ENCODE measurements around the gene RUFY3. TPM values are rescaled to one million over a fixed set of nuclear protein-coding genes. Genes with fewer than 3 reads are reported as not detected.
A peak's percentile ranks its signal among the peaks of the same experiment; 100 is the strongest.
"Not testable (repeated sequence)": the region's sequence is repeated elsewhere in the genome, so short reads cannot be mapped to it uniquely, and the experiment has no call there.

The RUFY3 gene
- total and polyA plus RNA-seq, 2 of the 4 experiments (the other 2 are of a cell fraction), result 19.6 to 28.9 TPM

DNA sequence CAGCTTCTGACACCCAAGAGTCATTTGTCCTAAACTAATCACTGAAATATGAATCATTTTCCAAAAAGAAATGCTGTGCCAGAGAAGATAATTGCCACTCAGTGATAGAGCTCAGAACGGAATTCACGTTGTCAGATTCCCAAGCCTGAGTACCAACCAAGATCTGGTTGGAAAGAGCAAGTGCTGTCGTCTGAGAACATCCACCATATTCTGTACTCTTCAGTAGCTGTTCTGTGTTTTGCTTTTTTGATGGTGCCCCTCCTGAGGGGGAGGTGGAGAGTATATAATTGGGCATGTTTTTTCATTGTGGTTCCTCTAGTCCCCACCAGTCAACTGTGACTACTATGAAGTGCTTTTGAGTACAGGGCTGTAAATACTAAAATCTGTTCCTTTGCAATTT lies 13.2 kb downstream of the RUFY3 start (continued):
- no peak for TF ChIP-seq FOS (IDR thresholded peaks at IDR 0.05; ENCODE audit: low read depth, low read length)
- no peak for TF ChIP-seq RCOR1 (IDR thresholded peaks at IDR 0.05; ENCODE audit: insufficient replicate concordance, low read length)
- no peak for TF ChIP-seq RAD21 (IDR thresholded peaks at IDR 0.05; ENCODE audit: low read length)
- TF ChIP-seq SMC3 (IDR thresholded peaks at IDR 0.05; ENCODE audit: low read depth, low read length), result no peak
- no peak for TF ChIP-seq CEBPB (IDR thresholded peaks at IDR 0.05; ENCODE audit: low read depth, low read length)
- no peak for TF ChIP-seq MXI1 (IDR thresholded peaks at IDR 0.05; ENCODE audit: borderline replicate concordance, low read depth, low read length)
- TF ChIP-seq POLR2A (IDR thresholded peaks at IDR 0.05; ENCODE audit: low read depth, low read length), result no peak
- no peak for TF ChIP-seq MAZ (IDR thresholded peaks at IDR 0.05; ENCODE audit: borderline replicate concordance, low read depth, low read length)
- TF ChIP-seq MAFK (IDR thresholded peaks at IDR 0.05; ENCODE audit: low read depth, low read length), result no peak

DNA sequence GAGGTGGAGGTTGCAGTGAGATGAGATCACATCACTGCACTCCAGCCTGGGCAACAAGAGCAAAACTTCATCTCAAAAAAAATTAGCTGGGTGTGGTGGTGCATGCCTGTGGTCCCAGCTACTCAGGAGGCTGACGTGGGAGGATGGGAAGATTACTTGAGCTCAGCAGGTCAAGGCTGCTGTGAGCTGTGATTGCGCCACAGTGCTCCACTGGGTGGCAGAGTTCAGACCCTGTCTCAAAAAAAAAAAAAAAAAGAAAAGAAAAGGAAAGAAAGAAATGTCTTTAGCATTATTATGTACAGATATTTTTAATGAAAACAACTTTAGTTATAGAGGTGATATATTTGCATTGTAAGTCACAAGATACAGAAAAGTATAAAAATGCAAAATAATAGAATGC lies 14.2 kb downstream of the RUFY3 start:
- WGBS, 2 experiments (ENCODE audit: extremely low coverage in 2 of 2, insufficient read length in 1 of 2), result no CpG with 5 or more reads among the region's 2 CpGs

More for the DNA sequence above, 14.2 kb downstream of the RUFY3 start:
- H2AK9ac ChIP-seq (replicated peaks; ENCODE audit: low read depth, low read length, poor library complexity); H3K14ac ChIP-seq (replicated peaks; ENCODE audit: low read depth, low read length); H2BK120ac ChIP-seq (ENCODE audit: low read depth, low read length); POLR2A ChIA-PET (ENCODE audit: unreplicated experiment); H3K4me3 ChIP-seq (ENCODE audit: insufficient read depth, low read depth, low read length); H3K9ac ChIP-seq (ENCODE audit: low read depth, low read length); H2AK5ac ChIP-seq (ENCODE audit: low read depth, low read length); H4K5ac ChIP-seq (ENCODE audit: low read depth, low read length); H2AFZ ChIP-seq (replicated peaks; ENCODE audit: low read length, poor library complexity); H3K4me1 ChIP-seq (ENCODE audit: control insufficient read depth, insufficient read depth, low read length); H3K36me3 ChIP-seq (ENCODE audit: control insufficient read depth, insufficient read depth, low read length); H2BK5ac ChIP-seq (ENCODE audit: low read depth, low read length, poor library complexity, severe bottlenecking); H3K4ac ChIP-seq (ENCODE audit: low read depth, low read length); H3K9me1 ChIP-seq (ENCODE audit: insufficient read depth, low read length); H3K4me2 ChIP-seq (ENCODE audit: low read depth, low read length); H3K9me3 ChIP-seq (ENCODE audit: control insufficient read depth, insufficient read depth, low read length); intact Hi-C loops (cut with micrococcal nuclease); H2BK15ac ChIP-seq (ENCODE audit: low read depth, low read length); H4K91ac ChIP-seq (ENCODE audit: insufficient read depth, low read depth, low read length); H3K56ac ChIP-seq (ENCODE audit: extremely low read depth, insufficient read depth, low read length); H2BK20ac ChIP-seq (ENCODE audit: low read depth, low read length); dilution Hi-C loops (cut with HindIII; ENCODE audit: low sequenced_read_pairs, unreplicated experiment); BruUV-seq (replicated peaks); H3K27me3 ChIP-seq (ENCODE audit: control insufficient read depth, insufficient read depth, low read length); H4K8ac ChIP-seq (ENCODE audit: low read depth in 2 of 2, low read length in 2 of 2); H3K23ac ChIP-seq (ENCODE audit: low read depth, low read length); H3K27ac ChIP-seq (ENCODE audit: insufficient read depth, low read length); in situ Hi-C loops (cut with MboI; ENCODE audit: low sequenced_read_pairs); H3K18ac ChIP-seq (ENCODE audit: low read depth, low read length): not testable (repeated sequence)
- DNase-seq (peak; percentile 52), ATAC-seq (ENCODE audit: low read depth) (peak; percentile 52)
- Histone ChIP-seq H4K20me1 (ENCODE audit: insufficient read depth, low read length) (peaks cover 27% of the 10 kb centered on the region; the same call in 1 of the 2 replicates), H3K79me1 (ENCODE audit: low read depth in 1 of 2, low read length in 2 of 2) (peaks cover 15 to 57% of the 10 kb centered on the region in 2 experiments)
- CTCF ChIA-PET, result interaction anchor here (0.5 to 1.0 kb wide), 3 partner anchors 13 to 22 kb away, joined by 3 read pairs; no protein-coding TSS in a partner anchor
- TF ChIP-seq CEBPB (IDR thresholded peaks at IDR 0.05; ENCODE audit: low read depth, low read length), result peak; percentile 81

All from IMR-90 (cell line).